Endothelial cell of umbilical vein (primary cell): ENCODE results near the gene PLAGL2. TPM values are rescaled to one million over a fixed set of nuclear protein-coding genes. Genes with fewer than 3 reads are reported as not detected.

Source experiments
- BruUV-seq: library from RNA; stranded (reverse); fragments of 400-500 nt; replicated peaks from 2 replicates; lab custom pipeline; 2021; lab: Mats Ljungman, UMichigan
- CTCF ChIA-PET: fragments of 300-600, 350-600 bp; sonication (Branson Sonifier 250); formaldehyde crosslinking; loops from one replicate; lab custom pipeline; 2021; ENCODE audit warnings: antibody characterized with exemption, inconsistent platforms; lab: Charles Lee
- POLR2A ChIA-PET: fragments of 300-600, 350-600 bp; sonication (Branson Sonifier 250); formaldehyde crosslinking; loops from one replicate; lab custom pipeline; 2021; ENCODE audit warnings: antibody characterized with exemption, inconsistent platforms; lab: Charles Lee
- DNase-seq: peaks from one replicate; pipeline ENCODE4 v3.0.0-alpha.2; 2011; ENCODE audit warnings: low read depth, low spot score
- FAIRE-seq: peaks from 2 replicates; lab custom pipeline; 2011; peaks lifted over from hg19 to GRCh38; lab: Jason Lieb, UNC
- H2AFZ ChIP-seq: 2 replicates; pipeline ENCODE4 v1.6.0; 2012; ENCODE audit warnings: low read depth, low read length, control low read depth, inconsistent platforms
- H3K27ac ChIP-seq: 2 replicates; pipeline ENCODE4 v1.5.1; 2011; ENCODE audit warnings: low read depth, mild to moderate bottlenecking, control low read depth, low read length, moderate library complexity; ENCODE audit not compliant: insufficient read depth
- H3K27me3 ChIP-seq, 2 experiments: 2 replicates each; pipeline versions ENCODE4 v1.6.0 to v1.6.1; 2011; ENCODE audit warnings: low read length in 2 of 2, mixed read lengths in 1 of 2; ENCODE audit not compliant: control insufficient read depth in 2 of 2, insufficient read depth in 2 of 2
- H3K36me3 ChIP-seq, 2 experiments: 2 replicates in 1 of 2; 3 replicates in 1 of 2; pipeline ENCODE4 v1.5.1; 2011; ENCODE audit warnings: low read length in 2 of 2, mild to moderate bottlenecking in 1 of 2, moderate library complexity in 1 of 2; ENCODE audit not compliant: control insufficient read depth in 2 of 2, insufficient read depth in 2 of 2; ENCODE audit errors: extremely low read depth in 1 of 2
- H3K4me1 ChIP-seq: 3 replicates; pipeline ENCODE4 v1.5.1; 2011; ENCODE audit warnings: mild to moderate bottlenecking, low read length; ENCODE audit not compliant: control insufficient read depth, insufficient read depth; ENCODE audit errors: extremely low read depth
- H3K4me2 ChIP-seq: 2 replicates; pipeline ENCODE4 v1.6.1; 2011; ENCODE audit warnings: low read length, control low read depth, mixed read lengths; ENCODE audit not compliant: insufficient read depth
- H3K4me3 ChIP-seq, 3 experiments: fragments of 200-600 bp in 1 of 3; sonication (generic), shearing (Covaris generic) in 1 of 3; replicated peaks in 1 of 3; 2 replicates each; pipeline ENCODE4 v1.5.1; 2011 to 2016; ENCODE audit warnings: control low read depth in 3 of 3, low read length in 3 of 3, mild to moderate bottlenecking in 2 of 3, inconsistent platforms in 1 of 3, low read depth in 1 of 3, moderate library complexity in 1 of 3; ENCODE audit not compliant: insufficient read depth in 1 of 3
- H3K79me2 ChIP-seq: 2 replicates; pipeline ENCODE4 v1.6.0; 2012; ENCODE audit warnings: low read length, inconsistent platforms; ENCODE audit not compliant: control insufficient read depth, insufficient read depth
- H3K9ac ChIP-seq: replicated peaks from 2 replicates; pipeline ENCODE3; 2011; ENCODE audit warnings: low read length, control low read depth; ENCODE audit not compliant: insufficient read depth; ENCODE audit errors: extremely low read depth
- H3K9me1 ChIP-seq: replicated peaks from 3 replicates; pipeline ENCODE4 v1.6.0; 2011; ENCODE audit warnings: mild to moderate bottlenecking, low read length; ENCODE audit not compliant: control insufficient read depth, insufficient read depth; ENCODE audit errors: extremely low read depth
- H3K9me3 ChIP-seq: replicated peaks from 2 replicates; pipeline ENCODE4 v1.5.1; 2012; ENCODE audit warnings: low read length, inconsistent platforms; ENCODE audit not compliant: control insufficient read depth, insufficient read depth
- H4K20me1 ChIP-seq: replicated peaks from 2 replicates; pipeline ENCODE3; 2011; ENCODE audit warnings: mild to moderate bottlenecking, low read length; ENCODE audit not compliant: control insufficient read depth, insufficient read depth; ENCODE audit errors: extremely low read depth
- CTCF ChIP-seq, 2 donors: IDR thresholded peaks; 1 replicate in 1 of 2; 2 replicates in 1 of 2; pipeline ENCODE4 v1.5.1; 2011; ENCODE audit warnings: low read length in 2 of 2, mild to moderate bottlenecking in 2 of 2, moderate library complexity in 2 of 2, control low read depth in 1 of 2, inconsistent platforms in 1 of 2, low read depth in 1 of 2; ENCODE audit not compliant: insufficient read depth in 1 of 2; ENCODE audit errors: extremely low read depth in 1 of 2
- EZH2 ChIP-seq: IDR thresholded peaks from 2 replicates; pipeline ENCODE4 v1.6.1; 2012; ENCODE audit warnings: borderline replicate concordance, low read depth, mild to moderate bottlenecking, moderate library complexity, low read length, inconsistent platforms; ENCODE audit not compliant: severe bottlenecking
- FOS ChIP-seq: IDR thresholded peaks from 2 replicates; pipeline ENCODE4 v1.6.1; 2011; ENCODE audit warnings: mild to moderate bottlenecking, low read length, moderate library complexity, borderline replicate concordance; ENCODE audit not compliant: insufficient read depth
- GATA2 ChIP-seq: IDR thresholded peaks from 2 replicates; pipeline ENCODE4 v1.7.0; 2011; ENCODE audit warnings: low read depth, mild to moderate bottlenecking, moderate library complexity, mixed read lengths, low read length; ENCODE audit not compliant: insufficient read length, insufficient read depth
- JUN ChIP-seq: IDR thresholded peaks from 2 replicates; pipeline ENCODE4 v1.6.1; 2011; ENCODE audit warnings: borderline replicate concordance, low read depth; ENCODE audit not compliant: insufficient read length, insufficient read depth
- MAX ChIP-seq: IDR thresholded peaks from 2 replicates; pipeline ENCODE4 v1.6.1; 2011; ENCODE audit not compliant: insufficient read depth, insufficient read length
- MYC ChIP-seq: IDR thresholded peaks from one replicate; pipeline ENCODE4 v1.6.1; 2011; ENCODE audit warnings: mild to moderate bottlenecking, low read depth, low read length
- POLR2A ChIP-seq: IDR thresholded peaks from 2 replicates; pipeline ENCODE4 v1.6.1; 2012; ENCODE audit warnings: low read depth, mild to moderate bottlenecking, control low read depth, low read length
- POLR2AphosphoS5 ChIP-seq: IDR thresholded peaks from 2 replicates; pipeline ENCODE4 v1.6.1; 2012; ENCODE audit warnings: low read depth, mild to moderate bottlenecking, control low read depth, low read length, moderate library complexity; ENCODE audit not compliant: insufficient read depth
- dilution Hi-C: fragments of 300-500 bp; cut with MboI; formaldehyde crosslinking; loops from one replicate; pipeline ENCODE4 v1.15.0; 2019; ENCODE audit warnings: low sequenced_read_pairs; ENCODE audit not compliant: extremely low pct_ligation_motif_present
- intact Hi-C: fragments of 100-400 bp; cut with micrococcal nuclease; formaldehyde crosslinking; loops from one replicate; pipeline ENCODE4 v1.10.0; 2022
- polyA plus RNA-seq, 4 experiments: library from polyadenylated mRNA; depleted of rRNA in 3 of 4; stranded (reverse) in 3 of 4; unstranded in 1 of 4; fragments of >200 nt; gene quantifications; 2 replicates each; pipeline versions ENCODE4 v1.2.1 to v1.2.3, GENCODE V29; 2011 to 2012; ENCODE audit warnings: missing spikeins in 1 of 4
- total RNA-seq: library from RNA; stranded (reverse); gene quantifications from 2 replicates; pipeline ENCODE4 v1.2.3, GENCODE V29; 2021

The PLAGL2 gene
- total and polyA plus RNA-seq, 2 donors (not counting 3 experiments of a cell fraction or from before 2014, with no cell fraction given), result 8.2 to 15.2 TPM

- Histone ChIP-seq H3K9me3 (no peaks in the 10 kb centered on the region), H3K9ac (no peak overlapping the region), H3K27ac (no peak overlapping the region), H3K4me3 (no peak overlapping the region), H2AFZ (no peak overlapping the region), H3K4me2 (no peak overlapping the region), H4K20me1 (no peaks in the 10 kb centered on the region), H3K4me1 (no peaks in the 10 kb centered on the region), H3K79me2 (no peaks in the 10 kb centered on the region), H3K9me1 (no peaks in the 10 kb centered on the region), H3K27me3 (no peaks in the 10 kb centered on the region), H3K36me3 (peaks cover 9 to 45% of the 10 kb centered on the region in 2 experiments)
- CTCF ChIA-PET, result interaction anchor here (1.1 kb wide), 1 partner anchor 14 kb away, joined by 3 read pairs; no protein-coding TSS in a partner anchor
- TF ChIP-seq EZH2, result no peak
- no peak for TF ChIP-seq MAX
- no peak for TF ChIP-seq FOS
- no peak for TF ChIP-seq MYC
- no peak for TF ChIP-seq GATA2
- TF ChIP-seq POLR2A, result no peak
- TF ChIP-seq CTCF (IDR thresholded peaks at IDR 0.05; ENCODE audit: extremely low read depth in 1 of 2, insufficient read depth in 1 of 2, low read depth in 1 of 2, low read length in 2 of 2), result no peak
- TF ChIP-seq JUN, result no peak
- no peak for TF ChIP-seq POLR2AphosphoS5
- DNase-seq, result no peak
- intact Hi-C loops, result no loop called here
- dilution Hi-C loops, result no loop called here
- no peak for FAIRE-seq
- BruUV-seq, result no TSS peak
- POLR2A ChIA-PET, result interaction anchor here (0.6 kb wide), 1 partner anchor 252 kb away, joined by 3 read pairs; no protein-coding TSS in a partner anchor
Measured at GRCh38 chr20:32232326-32232886, 24.9 kb upstream of the PLAGL2 start.
